Stimulated activated CD8-positive, alpha-beta memory T cell treated with anti-CD3 and anti-CD28 coated beads, Interleukin-7, amount 100 ng/mL, for 1 hour (primary cell): ENCODE data around the gene CLSTN1.
"Not testable (repeated sequence)": the region's sequence is repeated elsewhere in the genome, so short reads cannot be mapped to it uniquely, and the experiment has no call there.

Source experiments
- DNase-seq, 2 donors: peaks; one replicate each; pipeline ENCODE4 v3.0.0-alpha.2; 2020; ENCODE audit warnings: low read depth in 2 of 2

Gene CLSTN1

DNA sequence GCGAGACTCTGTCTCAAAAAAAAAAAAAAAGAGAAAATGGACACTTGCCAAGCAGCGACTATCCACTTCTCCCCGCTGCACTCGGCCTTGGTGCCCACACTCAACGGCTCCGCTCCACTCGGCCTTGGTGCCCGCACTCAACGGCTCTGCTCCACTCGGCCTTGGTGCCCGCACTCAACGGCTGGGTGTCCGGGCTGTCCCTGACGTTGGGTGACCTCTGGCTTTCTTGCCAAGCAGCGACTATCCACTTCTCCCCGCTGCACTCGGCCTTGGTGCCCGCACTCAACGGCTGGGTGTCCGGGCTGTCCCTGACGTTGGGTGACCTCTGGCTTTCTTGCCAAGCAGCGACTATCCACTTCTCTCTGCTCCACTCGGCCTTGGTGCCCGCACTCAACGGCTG is 61.3 kb downstream of the CLSTN1 start:
- not testable (repeated sequence) for DNase-seq

DNA sequence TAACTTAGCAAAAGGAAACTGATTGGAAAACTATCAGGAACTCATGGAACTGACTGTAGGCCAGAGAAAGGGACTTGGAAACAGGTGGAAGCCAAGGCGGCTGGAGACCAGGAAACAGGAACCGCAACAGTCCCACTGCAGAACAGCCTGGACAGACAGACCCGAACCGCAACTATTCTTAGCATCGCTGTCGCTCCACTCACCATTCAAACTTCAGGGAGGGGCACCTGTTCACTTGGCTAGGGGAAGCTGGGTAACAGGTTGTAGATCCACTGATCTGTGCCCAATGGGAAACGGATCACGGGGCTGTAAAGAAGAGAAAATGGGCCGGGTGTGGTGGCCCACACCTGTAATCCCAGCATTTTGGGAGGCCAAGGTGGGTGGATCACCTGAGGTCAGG is 61.9 kb downstream of the CLSTN1 start:
- DNase-seq = no peak

DNA sequence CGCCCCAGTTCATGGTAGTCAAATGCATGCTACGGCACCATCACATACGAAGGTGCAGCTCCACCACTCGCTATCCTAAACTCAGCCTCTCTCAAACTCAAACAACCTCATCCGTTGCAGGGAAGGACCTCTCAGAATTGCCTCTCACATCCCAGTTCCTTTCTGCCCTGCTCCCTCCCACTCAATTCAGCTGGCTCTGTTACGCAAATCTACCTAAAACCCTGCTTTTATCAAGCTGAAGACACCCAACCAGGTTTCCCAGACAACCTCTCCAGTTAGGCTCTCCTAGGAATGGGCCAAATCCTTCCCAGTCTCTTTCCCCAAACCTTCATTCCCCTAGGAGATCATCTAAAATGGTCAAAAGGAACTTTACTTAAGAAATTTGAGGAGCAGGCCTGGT is 62.9 kb downstream of the CLSTN1 start:
- DNase-seq = no peak

DNA sequence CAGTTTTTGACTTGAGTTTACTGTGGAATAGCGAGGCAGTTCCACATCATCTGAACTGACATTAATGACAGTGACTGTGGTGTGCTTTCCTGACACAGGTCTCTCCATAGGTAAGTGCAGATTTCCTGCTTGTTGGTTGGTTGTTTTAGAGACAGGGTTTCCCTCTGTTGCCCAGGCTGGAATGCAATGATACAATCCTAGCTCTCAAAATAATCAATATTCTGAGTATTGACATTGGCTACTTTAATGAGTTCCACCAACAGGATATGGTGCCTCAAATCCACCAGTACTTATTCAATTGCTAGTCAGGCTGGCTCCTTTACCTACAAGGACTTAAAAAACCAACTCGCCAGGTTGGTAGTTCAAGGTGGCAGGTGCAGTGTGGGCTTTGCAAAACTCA is 63.8 kb downstream of the CLSTN1 start:
- no peak for DNase-seq

DNA sequence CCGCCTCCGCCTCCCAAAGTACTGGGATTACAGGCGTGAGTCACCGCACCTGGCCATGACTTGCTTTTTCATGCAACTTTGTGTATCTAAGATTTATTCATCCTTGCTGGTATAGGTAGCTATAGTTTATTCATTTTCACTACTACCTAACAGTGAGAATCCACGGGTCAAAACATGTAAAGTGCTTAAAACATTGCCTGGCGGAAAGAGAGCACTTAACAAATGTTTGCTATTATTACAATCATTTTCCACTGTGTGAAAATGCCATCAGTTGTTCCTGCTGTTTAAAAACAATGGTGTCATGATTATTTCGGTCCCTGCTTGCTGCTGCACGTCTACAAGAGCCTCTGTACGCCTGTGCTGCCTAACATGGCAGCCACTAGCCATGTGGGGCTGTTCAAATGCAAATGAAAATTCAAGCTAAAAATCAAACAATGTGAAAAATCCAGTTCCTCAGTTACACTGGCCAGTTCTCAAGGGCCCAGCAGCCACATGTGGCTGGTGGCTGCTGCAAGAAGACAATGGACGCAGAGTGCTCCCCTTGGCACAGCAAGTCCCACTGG is 65.1 kb downstream of the CLSTN1 start:
- no peak for DNase-seq

DNA sequence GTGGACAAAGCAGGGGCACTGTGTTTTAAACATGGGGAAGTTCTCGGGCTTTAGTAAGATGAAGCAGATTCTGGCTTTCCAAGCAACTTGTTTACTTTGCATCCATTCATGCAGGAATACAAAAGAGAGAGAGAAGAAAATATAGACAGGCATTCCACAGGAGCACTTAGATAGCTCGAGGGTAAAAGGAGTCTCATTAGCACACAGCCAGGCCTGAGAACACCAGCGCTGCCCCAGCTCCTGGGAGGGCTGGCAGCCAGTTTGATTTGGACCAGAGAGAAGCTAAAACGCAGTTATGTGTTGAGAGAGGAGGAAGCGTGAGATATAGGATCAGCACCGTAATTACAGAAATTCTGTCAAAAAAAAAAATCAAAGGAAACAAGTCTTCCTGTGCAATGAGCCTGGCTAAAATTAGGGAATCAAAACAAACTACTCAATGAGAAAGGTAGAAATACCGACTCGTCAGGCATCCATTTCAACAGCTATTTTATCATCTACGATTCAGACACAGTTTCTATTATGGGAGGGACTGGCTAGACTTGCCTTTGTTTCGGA is 68.2 kb downstream of the CLSTN1 start:
- DNase-seq = no peak

DNA sequence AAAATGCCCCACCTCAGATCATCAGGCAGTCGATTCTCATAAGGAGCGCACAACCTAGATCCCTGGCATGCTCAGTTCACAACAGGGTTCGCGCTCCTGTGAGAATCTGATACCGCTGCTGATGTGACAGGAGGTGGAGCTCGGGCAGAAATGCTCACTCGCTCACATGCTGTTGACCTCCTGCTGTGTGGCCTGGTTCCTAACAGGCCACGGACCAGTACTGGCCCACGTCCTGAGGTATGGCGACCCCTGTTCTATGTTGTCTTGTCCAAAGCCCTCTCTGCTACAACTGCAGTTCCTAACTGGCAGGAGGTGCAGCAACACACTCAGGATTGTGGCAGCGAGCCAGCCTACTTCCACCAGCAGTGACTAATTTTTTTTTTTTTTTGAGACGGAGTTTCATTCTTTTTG is 70.6 kb downstream of the CLSTN1 start:
- no peak for DNase-seq

DNA sequence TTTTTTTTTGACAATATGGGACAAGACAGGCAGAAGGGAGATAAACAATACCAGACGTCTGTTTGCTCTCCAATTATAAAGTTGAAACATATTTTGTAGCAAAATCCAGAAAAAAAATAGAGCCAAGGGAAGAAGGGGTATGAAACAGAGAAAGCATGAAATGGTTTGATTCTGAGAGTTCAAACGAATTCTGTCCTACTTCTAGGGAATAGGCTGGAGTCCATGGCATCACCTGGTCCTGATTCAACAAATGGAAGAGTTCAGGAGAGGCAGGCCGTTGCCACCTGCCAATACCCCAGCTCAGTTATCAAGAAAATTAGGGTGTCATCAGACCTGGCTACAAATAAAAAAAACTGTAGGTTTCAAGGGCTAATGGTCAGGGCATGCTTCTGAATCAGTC is 71.8 kb downstream of the CLSTN1 start:
- no peak for DNase-seq

DNA sequence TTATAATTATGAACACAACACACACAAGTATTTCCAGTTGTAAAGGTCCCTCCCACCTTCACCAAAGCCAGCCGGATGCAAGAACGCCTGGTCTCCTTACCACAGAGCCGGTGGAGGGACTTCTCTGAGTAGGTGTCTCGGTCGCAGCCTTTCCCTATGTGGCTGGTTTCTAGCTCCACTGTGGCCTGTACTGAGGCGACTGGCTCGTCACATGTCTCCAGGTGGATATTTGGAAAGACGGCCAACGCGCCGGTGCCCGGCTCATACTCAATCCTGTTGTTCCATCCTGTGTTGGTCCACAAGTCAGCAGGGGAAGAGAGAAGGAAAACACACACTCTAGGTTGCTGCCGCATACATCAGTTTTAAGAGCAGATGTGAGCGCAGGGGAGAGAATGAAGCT is 74.4 kb downstream of the CLSTN1 start:
- DNase-seq = no peak

DNA sequence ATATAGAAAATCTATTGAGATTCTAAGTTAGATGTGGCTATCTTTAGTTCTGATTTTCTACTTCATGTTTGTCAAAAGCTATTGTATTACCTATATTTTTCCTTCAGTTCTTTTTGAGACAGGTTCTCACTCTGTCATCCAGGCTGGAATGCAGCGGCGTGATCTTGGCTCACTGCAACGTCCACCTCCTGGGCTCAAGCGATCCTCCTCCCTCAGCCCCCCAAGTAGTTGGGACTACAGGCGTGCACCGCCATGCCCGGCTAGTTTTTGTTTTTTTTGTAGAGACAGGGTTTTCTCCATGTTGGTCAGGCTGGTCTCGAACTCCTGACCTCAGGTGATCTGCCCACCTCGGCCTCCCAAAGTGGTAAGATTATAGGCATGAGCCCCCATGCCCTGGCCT is 75.4 kb downstream of the CLSTN1 start:
- DNase-seq = not testable (repeated sequence)

DNA sequence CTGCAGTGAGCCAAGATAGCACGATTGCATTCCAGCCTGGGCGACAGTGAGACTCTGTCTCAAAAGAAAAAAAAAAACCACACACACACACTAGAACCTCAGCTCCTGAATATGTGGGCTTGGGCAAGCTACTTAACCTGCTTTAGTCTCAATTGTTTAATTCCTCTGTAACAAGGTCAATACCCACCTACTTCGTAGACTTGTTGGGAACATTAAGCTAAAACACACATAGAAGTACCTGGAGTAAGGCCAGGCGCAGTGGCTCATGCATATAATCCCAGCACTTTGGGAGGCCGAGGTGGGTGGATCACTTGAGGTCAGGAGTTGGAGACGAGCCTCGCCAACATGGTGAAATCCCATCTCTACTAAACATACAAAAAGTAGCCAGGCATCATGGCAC is 77.1 kb downstream of the CLSTN1 start:
- DNase-seq = no peak

DNA sequence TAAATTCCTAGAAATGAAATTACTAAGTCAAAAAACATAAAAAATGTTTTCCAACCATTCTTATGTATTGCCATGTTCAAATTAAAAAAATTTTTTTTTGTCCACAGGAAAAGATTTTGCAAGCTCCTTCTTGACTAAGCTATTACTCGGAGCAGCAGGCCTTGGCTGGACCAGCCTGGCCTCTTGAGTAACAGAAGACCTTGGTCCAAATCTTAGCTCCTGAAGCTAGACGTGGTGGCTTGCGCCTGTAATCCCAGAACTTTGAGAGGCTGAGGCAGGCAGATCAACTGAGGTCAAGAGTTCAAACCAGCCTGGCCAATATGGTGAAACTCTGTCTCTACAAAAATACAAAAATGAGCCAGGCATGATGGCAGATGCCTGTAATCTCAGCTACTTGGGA is 77.6 kb downstream of the CLSTN1 start:
- no peak for DNase-seq

DNA sequence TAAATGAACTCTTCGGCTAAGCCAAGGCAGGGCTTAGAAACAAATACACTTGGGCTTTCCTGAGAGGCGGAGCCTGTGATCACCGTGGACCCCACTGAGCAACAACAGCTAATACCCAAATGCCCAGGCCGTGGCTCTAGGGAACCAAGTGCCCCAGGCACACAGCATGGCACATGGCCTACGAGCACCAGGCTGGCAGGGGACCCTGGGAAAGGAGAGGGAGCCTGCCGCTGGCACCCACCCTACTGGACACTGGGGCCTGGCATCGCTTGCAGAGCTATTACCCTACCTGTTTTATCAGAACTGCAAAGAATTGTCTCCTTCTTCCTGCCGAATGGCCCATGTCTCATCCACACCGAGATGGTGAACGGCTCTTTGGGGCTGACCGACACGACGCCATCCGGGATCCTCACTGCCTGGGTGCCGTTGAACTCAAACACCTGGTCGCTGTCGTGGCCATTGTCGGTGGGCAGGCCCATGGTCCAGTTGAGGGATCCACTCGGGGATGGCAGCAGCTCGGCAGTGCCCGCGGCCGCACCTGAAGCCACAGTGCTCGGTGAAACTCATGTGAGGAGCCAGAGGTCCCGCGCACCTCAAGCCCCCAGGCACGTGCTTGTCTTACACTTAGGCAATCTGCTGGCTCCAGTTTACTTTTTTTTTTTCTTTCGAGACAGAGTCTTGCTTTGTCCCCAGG is 79.5 kb downstream of the CLSTN1 start:
- DNase-seq = no peak

DNA sequence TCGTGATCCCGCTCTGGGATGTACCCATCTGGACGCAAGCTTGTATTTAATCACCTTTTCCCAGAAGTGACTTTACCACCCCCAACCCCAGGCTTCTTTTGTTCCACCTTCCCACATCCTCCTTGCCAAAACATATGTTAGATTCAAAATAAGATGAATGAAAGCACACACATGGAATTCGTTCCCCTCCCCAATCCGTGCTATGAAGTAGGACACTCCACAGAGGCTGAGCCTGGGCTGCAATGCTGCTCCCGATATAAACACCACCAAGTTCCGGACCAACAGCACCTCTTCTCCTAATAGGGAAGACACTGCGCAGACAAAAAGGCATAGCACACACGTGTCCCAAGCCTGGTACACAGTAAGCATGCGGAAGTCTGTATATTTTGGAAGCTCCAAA is 86.1 kb downstream of the CLSTN1 start:
- DNase-seq = no peak

DNA sequence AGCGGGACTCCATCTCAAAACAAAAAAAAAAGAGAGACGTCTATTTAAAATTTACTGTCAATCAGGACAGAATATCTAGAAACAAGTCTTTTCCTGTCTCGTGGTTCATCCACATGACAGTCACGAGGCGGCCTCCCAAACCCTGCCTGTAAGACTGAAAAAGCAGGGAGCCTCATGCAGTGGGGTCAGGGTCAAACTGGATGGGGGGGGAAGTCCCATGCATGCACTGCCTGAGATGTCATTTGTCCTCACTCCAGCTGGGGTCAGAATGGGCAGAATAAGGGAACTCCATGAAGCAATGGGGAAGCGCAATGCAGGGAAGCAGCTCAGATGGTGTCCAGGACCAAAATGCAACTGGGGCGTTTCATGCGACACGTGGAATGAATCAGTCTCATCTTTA is 86.7 kb downstream of the CLSTN1 start:
- no peak for DNase-seq

DNA sequence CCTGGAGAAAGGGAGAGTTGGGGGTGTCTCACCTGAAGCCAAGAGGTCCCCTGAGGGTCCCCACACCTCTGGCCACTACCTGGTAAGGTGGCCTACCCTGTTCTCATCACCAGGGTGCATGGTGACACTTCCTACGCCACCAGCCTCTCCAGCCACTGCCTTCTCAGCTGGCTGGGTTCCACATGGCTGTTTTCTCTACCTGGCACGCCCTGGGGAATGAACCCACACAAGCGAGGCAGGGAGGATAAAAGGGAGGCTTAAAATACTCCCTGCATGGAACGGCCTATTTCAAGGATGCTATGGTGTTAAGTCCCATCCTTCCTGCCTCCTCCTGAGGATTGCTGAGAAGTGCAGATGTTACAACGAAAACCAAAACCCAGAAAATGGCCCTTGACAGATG is 87.5 kb downstream of the CLSTN1 start:
- DNase-seq = no peak

DNA sequence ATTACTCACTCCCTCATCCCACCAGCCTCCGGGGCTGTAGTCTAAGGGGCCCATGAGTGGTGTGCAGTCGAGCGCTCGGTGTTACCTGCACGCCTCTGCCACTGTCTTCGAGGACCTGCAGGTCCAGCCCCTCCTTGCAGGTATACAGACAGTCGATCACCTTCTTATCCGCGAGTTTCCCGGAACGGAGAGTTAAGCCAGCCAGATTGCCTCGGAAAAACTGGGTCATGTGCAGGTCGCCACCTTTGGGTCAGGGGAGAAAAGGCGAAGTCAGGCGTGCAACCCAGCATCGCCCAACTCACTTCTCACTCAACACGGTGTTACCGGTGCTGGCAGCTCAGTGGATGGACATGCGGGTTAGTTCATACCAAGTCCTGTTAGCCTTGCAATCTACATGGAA is 88.0 kb downstream of the CLSTN1 start:
- DNase-seq = no peak

DNA sequence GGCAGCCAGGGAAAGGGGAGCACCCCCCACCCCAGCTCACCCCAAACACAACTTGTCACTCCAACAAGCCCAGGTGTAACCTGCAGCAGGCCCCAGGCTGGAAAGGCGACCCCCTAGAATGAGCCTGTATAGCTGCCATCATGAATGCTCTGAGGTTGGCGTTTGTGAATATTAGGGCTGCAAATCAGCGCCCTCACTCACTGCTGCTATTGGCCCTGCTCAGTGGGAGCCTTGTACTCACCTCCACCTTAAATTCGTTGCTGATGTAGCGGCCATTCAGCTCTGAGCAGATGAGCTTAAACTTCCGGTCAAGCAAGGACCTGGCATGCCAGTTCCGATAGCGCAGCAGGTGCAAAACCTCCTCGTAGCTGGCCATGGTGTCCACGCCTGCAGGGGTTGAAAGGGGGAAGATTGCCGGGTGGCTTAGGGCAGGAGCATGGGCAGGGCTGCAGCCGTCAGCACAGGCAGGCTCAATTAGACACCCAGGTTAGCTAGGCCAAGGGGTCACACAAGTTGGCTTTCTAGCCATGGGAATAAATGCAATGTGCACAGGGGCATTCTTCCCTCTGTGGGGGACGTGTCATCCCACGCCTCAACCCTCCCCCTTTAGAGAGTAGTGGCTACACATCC is 90.5 kb downstream of the CLSTN1 start:
- no peak for DNase-seq

DNA sequence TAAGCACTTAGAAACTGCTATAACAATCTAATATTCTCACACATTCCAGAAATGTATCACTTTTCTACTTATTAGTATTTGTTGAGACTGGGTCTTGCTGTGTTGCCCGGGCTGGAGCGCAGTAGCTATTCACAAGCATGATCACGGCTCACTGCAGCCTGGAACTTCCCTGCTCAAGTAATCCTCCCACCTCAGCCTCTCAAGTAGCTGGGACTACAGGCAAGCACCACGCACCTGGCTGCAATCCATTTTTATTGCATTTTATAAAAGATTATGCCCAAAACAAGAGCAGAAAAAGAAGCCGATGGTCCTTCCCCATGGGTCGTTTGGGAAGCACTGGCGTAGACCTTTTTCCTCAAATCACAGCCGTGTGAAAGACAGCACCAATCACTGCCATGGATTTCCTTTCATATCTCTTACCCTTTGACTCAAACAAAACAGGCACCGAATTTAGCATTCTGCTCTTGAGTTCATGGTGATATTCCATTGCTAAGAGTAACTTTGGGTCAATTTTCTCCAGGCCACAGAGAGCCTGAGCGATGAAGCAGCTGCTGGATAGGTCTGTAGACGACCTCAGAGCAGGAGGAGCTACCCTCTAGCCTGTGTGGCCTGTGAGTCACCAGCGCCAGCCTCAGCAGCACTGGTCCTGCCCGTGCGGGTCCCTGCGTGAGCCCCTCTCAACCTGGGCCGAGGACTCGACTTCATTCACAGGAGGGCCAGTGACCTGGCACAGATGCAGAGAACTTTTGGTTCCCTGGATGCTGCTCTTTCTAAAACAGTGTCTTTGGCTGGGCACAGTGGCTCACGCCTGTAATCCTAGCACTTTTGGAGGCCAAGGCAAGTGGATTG is 91.4 kb downstream of the CLSTN1 start:
- no peak for DNase-seq

DNA sequence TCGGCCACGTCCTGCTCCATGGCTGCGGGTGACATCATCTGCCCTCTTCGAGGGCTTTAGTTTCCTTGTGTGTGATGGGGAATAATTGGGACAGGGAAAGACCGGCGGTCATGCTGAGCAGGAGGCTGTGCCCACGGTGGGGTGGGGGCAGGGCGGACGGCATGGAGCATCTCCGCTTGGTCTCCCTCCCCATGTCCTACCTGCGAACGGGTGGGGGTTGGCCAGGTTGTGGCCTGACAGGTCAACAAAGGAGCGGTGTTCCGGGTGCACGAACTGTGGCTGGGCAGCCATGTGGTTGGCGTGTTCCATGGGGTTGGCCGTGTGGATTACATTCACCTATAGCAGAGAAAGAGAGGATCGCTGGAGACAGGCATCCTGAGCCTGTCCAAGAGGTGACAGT is 92.2 kb downstream of the CLSTN1 start:
- DNase-seq = no peak

DNA sequence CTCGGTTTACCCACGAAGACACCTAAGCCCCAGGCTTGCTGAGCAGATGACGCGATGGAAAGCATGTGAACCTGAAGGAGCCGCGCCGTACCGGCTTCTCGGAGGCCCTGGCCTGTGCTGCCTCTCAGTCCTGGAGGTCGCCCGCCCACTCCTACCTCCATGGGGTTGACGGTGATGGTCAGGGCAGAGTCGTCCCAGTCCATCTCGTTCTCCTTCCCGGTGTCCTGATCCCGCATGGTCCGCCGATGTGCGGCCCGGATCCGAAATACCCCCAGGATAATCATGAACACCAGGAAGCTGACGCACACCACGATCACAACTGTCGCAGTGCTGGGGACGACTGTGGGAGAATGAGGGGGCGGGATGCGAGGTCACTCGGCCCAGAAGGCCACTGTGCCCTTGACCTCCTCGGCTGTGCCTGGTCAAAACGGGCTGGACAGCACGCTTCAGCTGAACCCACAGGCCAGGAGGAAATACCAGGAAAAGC is 92.7 kb downstream of the CLSTN1 start:
- no peak for DNase-seq
